Chondrocyte (in vitro differentiated cells): ENCODE results near the gene DNAJB12. TPM values are rescaled to one million over a fixed set of nuclear protein-coding genes. Genes with fewer than 3 reads are reported as not detected.
A peak's percentile ranks its signal among the peaks of the same experiment; 100 is the strongest.

Experiments
- DNase-seq: peaks from one replicate; pipeline ENCODE4 v3.0.0; 2021; ENCODE audit warnings: mixed read lengths, low spot score
- H3K27ac Mint-ChIP-seq: one replicate; pipeline ENCODE4 v1.8.0; 2021; ENCODE audit warnings: mild to moderate bottlenecking, moderate library complexity, mixed read lengths; ENCODE audit not compliant: unreplicated experiment
- H3K27me3 Mint-ChIP-seq: 2 replicates; pipeline ENCODE4 v1.8.0; 2021; ENCODE audit warnings: low read depth, mixed read lengths
- H3K36me3 Mint-ChIP-seq: 2 replicates; pipeline ENCODE4 v1.8.0; 2021; ENCODE audit warnings: low read depth, mixed read lengths
- H3K4me1 Mint-ChIP-seq: 2 replicates; pipeline ENCODE4 v1.8.0; 2021; ENCODE audit warnings: low read depth, mild to moderate bottlenecking, mixed read lengths
- H3K4me3 Mint-ChIP-seq: one replicate; pipeline ENCODE4 v1.8.0; 2021; ENCODE audit warnings: mild to moderate bottlenecking, moderate library complexity, mixed read lengths; ENCODE audit not compliant: unreplicated experiment
- H3K9me3 Mint-ChIP-seq: 2 replicates; pipeline ENCODE4 v1.8.0; 2021; ENCODE audit warnings: low read depth, mixed read lengths
- total RNA-seq: library from RNA; stranded (reverse); gene quantifications from 3 replicates; pipeline ENCODE4 v1.2.1, GENCODE V29; 2021
- TF ChIP-seq, protein P1 (sequence below): fragments of 200-600 bp; sonication (generic); IDR thresholded peaks from 2 replicates; pipeline ENCODE4 v1.5.0; 2021; ENCODE audit warnings: antibody characterized with exemption, mild to moderate bottlenecking, moderate library complexity

The DNAJB12 gene
- total RNA-seq, 1 donor from 2014 or later: 28.7 TPM

DNA sequence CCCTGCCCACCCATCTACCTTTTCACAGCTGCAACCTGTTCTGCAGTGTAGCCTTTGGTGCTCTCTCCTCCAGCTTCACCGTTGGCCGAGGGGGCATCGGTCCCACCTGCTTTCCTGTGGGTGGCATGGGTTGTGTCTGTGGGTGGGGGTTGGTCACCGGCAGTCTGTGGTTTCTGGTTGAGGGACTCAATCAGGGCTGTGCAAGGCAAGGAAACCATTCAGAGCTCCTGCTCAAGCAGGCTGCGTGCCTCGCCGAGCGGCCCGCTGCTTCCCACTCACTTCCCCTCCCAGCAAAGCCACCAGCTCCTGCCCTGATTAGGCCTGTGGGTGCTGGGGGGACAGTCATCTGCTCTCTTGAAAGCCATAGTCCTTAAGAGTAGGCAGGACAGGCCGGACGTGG lies 9.8 kb downstream of the DNAJB12 start:
- Mint-ChIP-seq H3K36me3 (peaks cover 12% of the 10 kb centered on the region), H3K9me3 (no peaks in the 10 kb centered on the region), H3K4me1 (no peaks in the 10 kb centered on the region), H3K27ac (no peak overlapping the region), H3K27me3 (no peaks in the 10 kb centered on the region), H3K4me3 (no peak overlapping the region)
- TF ChIP-seq, protein P1, sequence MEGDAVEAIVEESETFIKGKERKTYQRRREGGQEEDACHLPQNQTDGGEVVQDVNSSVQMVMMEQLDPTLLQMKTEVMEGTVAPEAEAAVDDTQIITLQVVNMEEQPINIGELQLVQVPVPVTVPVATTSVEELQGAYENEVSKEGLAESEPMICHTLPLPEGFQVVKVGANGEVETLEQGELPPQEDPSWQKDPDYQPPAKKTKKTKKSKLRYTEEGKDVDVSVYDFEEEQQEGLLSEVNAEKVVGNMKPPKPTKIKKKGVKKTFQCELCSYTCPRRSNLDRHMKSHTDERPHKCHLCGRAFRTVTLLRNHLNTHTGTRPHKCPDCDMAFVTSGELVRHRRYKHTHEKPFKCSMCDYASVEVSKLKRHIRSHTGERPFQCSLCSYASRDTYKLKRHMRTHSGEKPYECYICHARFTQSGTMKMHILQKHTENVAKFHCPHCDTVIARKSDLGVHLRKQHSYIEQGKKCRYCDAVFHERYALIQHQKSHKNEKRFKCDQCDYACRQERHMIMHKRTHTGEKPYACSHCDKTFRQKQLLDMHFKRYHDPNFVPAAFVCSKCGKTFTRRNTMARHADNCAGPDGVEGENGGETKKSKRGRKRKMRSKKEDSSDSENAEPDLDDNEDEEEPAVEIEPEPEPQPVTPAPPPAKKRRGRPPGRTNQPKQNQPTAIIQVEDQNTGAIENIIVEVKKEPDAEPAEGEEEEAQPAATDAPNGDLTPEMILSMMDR: no peak
- DNase-seq: no peak

DNA sequence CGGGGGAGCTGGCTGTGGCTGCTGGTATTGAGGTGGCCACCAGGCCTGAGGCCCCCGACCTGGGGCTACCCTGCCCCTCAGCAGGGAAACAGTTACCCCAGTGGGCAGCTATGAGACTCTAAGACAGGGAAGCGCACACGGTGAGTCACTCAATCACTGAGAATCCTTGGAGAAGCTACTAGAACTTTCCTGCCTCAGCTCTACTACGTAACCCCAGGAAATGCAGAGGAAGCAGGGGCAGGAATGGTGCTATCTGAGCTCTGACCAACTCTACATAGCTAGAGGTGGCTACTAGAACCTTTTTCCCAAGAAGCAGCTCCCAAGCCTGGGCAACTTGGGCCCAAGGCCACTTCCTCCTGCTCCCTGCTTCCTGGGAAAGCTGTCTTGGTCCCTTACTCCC lies 11.8 kb downstream of the DNAJB12 start:
- Mint-ChIP-seq H3K9me3 (no peaks in the 10 kb centered on the region), H3K4me1 (no peaks in the 10 kb centered on the region), H3K36me3 (peaks cover 12% of the 10 kb centered on the region), H3K4me3 (no peak overlapping the region), H3K27me3 (no peaks in the 10 kb centered on the region), H3K27ac (no peak overlapping the region)
- TF ChIP-seq, protein P1: no peak
- DNase-seq: no peak

GRCh38 chr10:72340510-72341261 lies 14.0 kb downstream of the DNAJB12 start:
- H3K27ac Mint-ChIP-seq: peak overlapping the region; percentile 54
- TF ChIP-seq, protein P1: peak; percentile 96
- no peaks in the 10 kb centered on the region for H3K9me3 Mint-ChIP-seq
- DNase-seq: no peak
- peaks cover 17% of the 10 kb centered on the region for H3K36me3 Mint-ChIP-seq
- peaks cover 17% of the 10 kb centered on the region for H3K4me1 Mint-ChIP-seq
- no peaks in the 10 kb centered on the region for H3K27me3 Mint-ChIP-seq
- no peak overlapping the region for H3K4me3 Mint-ChIP-seq

- H3K27ac Mint-ChIP-seq: no peak overlapping the region
- TF ChIP-seq, protein P1: no peak
- no peaks in the 10 kb centered on the region for H3K9me3 Mint-ChIP-seq
- DNase-seq: no peak
- H3K36me3 Mint-ChIP-seq: peaks cover 12% of the 10 kb centered on the region
- H3K4me1 Mint-ChIP-seq: peaks cover 41% of the 10 kb centered on the region
- no peaks in the 10 kb centered on the region for H3K27me3 Mint-ChIP-seq
- H3K4me3 Mint-ChIP-seq: no peak overlapping the region
These were observed 16.5 kb downstream of the DNAJB12 start for GRCh38 chr10:72338180-72338579.

- Mint-ChIP-seq H3K4me1 (peaks cover 46% of the 10 kb centered on the region), H3K27ac (no peak overlapping the region), H3K9me3 (no peaks in the 10 kb centered on the region), H3K36me3 (peaks cover 11% of the 10 kb centered on the region), H3K27me3 (no peaks in the 10 kb centered on the region), H3K4me3 (no peak overlapping the region)
- TF ChIP-seq, protein P1: no peak
- DNase-seq: no peak
These were observed 17.0 kb downstream of the DNAJB12 start for GRCh38 chr10:72337722-72338121.
